ENCODE data around the gene EIF4A3.

The EIF4A3 gene

GRCh38 chr17:80147035-80147822 lies at the start of gene EIF4A3:
TSS of gene EIF4A3 (minus strand) at chr17:80147128. CDS start at chr17:80146961, 167 bp downstream.
- peak; percentile 97 for DNase-seq

- no peak for DNase-seq
Measured at GRCh38 chr17:80196652-80197051, 49.7 kb upstream of the EIF4A3 start.

- DNase-seq, result no peak
Measured at GRCh38 chr17:80195671-80196529, 49.0 kb upstream of the EIF4A3 start.

GRCh38 chr17:80195141-80195540 lies 48.2 kb upstream of the EIF4A3 start:
- DNase-seq, result no peak

GRCh38 chr17:80191865-80192661 lies 45.1 kb upstream of the EIF4A3 start:
- DNase-seq, result peak; percentile 13

GRCh38 chr17:80191192-80191591 lies 44.3 kb upstream of the EIF4A3 start:
- DNase-seq, result no peak

- no peak for DNase-seq
Measured at GRCh38 chr17:80190716-80191115, 43.8 kb upstream of the EIF4A3 start.

GRCh38 chr17:80189611-80190010 lies 42.7 kb upstream of the EIF4A3 start:
- DNase-seq, result no peak

- no peak for DNase-seq
Measured at GRCh38 chr17:80187515-80187941, 40.6 kb upstream of the EIF4A3 start.

GRCh38 chr17:80187090-80187489 lies 40.2 kb upstream of the EIF4A3 start:
- DNase-seq, result no peak

GRCh38 chr17:80185968-80186367 lies 39.0 kb upstream of the EIF4A3 start:
- DNase-seq, result no peak

- no peak for DNase-seq
Measured at GRCh38 chr17:80184423-80184714, 37.4 kb upstream of the EIF4A3 start.

- DNase-seq, result no peak
Measured at GRCh38 chr17:80183581-80184422, 36.9 kb upstream of the EIF4A3 start.

- no peak for DNase-seq
Measured at GRCh38 chr17:80182845-80183223, 35.9 kb upstream of the EIF4A3 start.

- DNase-seq, result no peak
Measured at GRCh38 chr17:80182118-80182844, 35.4 kb upstream of the EIF4A3 start.

GRCh38 chr17:80181431-80181830 lies 34.5 kb upstream of the EIF4A3 start:
- no peak for DNase-seq

GRCh38 chr17:80180192-80180591 lies 33.3 kb upstream of the EIF4A3 start:
- no peak for DNase-seq

GRCh38 chr17:80177986-80178595 lies 31.2 kb upstream of the EIF4A3 start:
- DNase-seq, result no peak

GRCh38 chr17:80176757-80177156 lies 29.8 kb upstream of the EIF4A3 start:
- DNase-seq, result no peak

- no peak for DNase-seq
Measured at GRCh38 chr17:80173916-80174315, 27.0 kb upstream of the EIF4A3 start.

GRCh38 chr17:80173126-80173525 lies 26.2 kb upstream of the EIF4A3 start:
- DNase-seq, result no peak

Measured in NCI-H2171 (cell line).